IMR-90 (cell line): ENCODE data around the gene PUDP.

Source experiments
- CTCF ChIP-seq: conservative IDR thresholded peaks from 2 replicates; pipeline ENCODE4 v1.5.1; 2012; ENCODE audit warnings: mild to moderate bottlenecking, low read depth, low read length, improper control_type of control experiment
- POLR2A ChIP-seq: IDR thresholded peaks from 2 replicates; pipeline ENCODE4 v1.6.1; 2012; ENCODE audit warnings: mild to moderate bottlenecking, low read depth, low read length
- TF ChIP-seq, protein P1 (sequence below): fragments of 150-350 bp; IDR thresholded peaks from 2 replicates; pipeline ENCODE4 v1.6.1; 2017; ENCODE audit warnings: mild to moderate bottlenecking, antibody characterized with exemption, low read length, low read depth

- TF ChIP-seq, protein P1, sequence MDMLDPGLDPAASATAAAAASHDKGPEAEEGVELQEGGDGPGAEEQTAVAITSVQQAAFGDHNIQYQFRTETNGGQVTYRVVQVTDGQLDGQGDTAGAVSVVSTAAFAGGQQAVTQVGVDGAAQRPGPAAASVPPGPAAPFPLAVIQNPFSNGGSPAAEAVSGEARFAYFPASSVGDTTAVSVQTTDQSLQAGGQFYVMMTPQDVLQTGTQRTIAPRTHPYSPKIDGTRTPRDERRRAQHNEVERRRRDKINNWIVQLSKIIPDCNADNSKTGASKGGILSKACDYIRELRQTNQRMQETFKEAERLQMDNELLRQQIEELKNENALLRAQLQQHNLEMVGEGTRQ, result no peak
- TF ChIP-seq CTCF (no peak), POLR2A (no peak)
Observed at GRCh38 chrX:7074908-7075204, 73.1 kb downstream of the PUDP start.
